Coronary artery (tissue), 2 donors: Measurements from ENCODE around the gene BIRC2.

Experiments
- DNase-seq: peaks from one replicate; pipeline ENCODE4 v3.0.0-alpha.2; 2017; ENCODE audit warnings: low spot score
- H3K27ac ChIP-seq, 2 donors: fragments of 200-600 bp; sonication (generic); one replicate each; pipeline ENCODE4 v1.5.1; 2016 to 2019
- H3K4me3 ChIP-seq: fragments of 200-600 bp; sonication (generic); 2 replicates; pipeline ENCODE4 v1.5.1; 2016; ENCODE audit warnings: mild to moderate bottlenecking, moderate library complexity
- CTCF ChIP-seq: fragments of 200-600 bp; sonication (generic); IDR thresholded peaks from one replicate; pipeline ENCODE4 v1.5.1; 2019; ENCODE audit warnings: antibody characterized with exemption

The BIRC2 gene

GRCh38 chr11:102414559-102414958 lies 67.5 kb downstream of the BIRC2 start:
- no peak for DNase-seq
- TF ChIP-seq CTCF = no peak
- no peak overlapping the region for H3K4me3 ChIP-seq
- no peak overlapping the region for H3K27ac ChIP-seq

DNA sequence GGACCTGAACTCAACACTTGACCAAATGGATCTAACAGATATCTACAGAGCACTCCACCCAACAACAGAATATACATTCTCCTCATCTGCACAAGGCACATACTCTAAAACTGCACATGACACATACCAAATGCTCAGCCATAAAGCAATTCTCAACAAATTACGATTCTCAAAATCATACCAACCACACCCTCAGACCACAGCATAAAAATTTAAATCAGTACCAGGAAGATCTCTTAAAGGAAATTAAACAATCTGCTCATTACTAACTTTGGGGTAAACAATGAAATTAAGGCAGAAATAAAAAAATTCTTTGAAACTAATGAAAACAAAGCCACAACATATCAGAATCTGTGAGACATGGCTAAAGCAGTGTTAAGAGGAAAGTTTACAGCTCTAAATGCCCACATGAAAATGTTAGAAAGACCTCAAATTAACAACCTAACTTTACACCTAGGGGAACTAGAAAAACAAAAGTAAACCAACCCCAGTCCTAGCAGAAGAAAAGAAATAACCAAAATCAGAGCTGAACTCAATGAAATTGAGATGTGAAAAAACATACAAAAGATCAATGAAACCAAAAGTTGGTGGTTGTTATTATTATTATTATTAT lies 68.4 kb downstream of the BIRC2 start:
- H3K4me3 ChIP-seq = no peak overlapping the region
- no peak for DNase-seq
- TF ChIP-seq CTCF = no peak
- no peak overlapping the region for H3K27ac ChIP-seq

GRCh38 chr11:102416976-102417375 lies 70.0 kb downstream of the BIRC2 start:
- TF ChIP-seq CTCF = no peak
- no peak overlapping the region for H3K27ac ChIP-seq
- no peak for DNase-seq
- H3K4me3 ChIP-seq = no peak overlapping the region

GRCh38 chr11:102419181-102419580 lies 72.2 kb downstream of the BIRC2 start:
- Histone ChIP-seq H3K4me3 (no peak overlapping the region), H3K27ac (no peak overlapping the region)
- no peak for DNase-seq
- no peak for TF ChIP-seq CTCF

DNA sequence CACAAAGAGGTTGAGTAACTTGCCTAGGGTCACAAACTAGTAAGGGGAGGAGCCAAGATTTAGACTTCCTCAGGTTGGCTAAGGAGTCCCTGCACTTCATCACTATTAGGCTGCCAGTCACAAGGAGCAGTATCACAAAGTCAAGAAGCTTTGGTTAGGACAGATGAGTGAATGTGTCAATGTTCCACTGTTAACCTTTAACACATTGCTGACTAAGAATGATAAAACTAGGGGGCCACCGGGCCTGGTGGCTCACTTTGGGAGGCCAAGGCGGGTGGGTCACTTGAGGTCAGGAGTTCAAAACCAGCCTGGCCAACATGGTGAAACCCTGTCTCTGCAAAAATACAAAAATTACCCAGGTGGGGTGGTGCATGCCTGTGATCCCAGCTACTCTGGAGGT lies 73.5 kb downstream of the BIRC2 start:
- TF ChIP-seq CTCF = no peak
- no peak for DNase-seq
- H3K27ac ChIP-seq = no peak overlapping the region
- H3K4me3 ChIP-seq = no peak overlapping the region

DNA sequence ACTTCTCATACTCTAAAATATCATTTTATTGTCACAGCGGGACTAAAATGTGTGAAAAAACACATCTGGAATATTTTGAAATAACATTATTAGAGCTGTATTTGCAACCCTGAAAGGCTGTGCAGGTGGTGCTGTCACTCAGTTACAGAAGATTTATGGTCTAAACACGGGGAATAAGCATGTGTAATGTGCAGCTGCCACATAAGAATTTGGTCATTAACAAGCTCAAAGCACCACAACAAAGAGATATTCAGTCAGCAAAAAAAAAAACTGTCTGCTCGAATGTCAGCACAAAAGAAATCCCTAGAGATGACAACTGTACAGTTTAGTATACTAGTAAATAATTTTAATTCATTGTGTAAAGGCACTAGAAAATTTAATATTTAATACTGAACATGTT lies 74.2 kb downstream of the BIRC2 start:
- TF ChIP-seq CTCF = no peak
- DNase-seq = no peak
- Histone ChIP-seq H3K27ac (no peak overlapping the region), H3K4me3 (no peak overlapping the region)

DNA sequence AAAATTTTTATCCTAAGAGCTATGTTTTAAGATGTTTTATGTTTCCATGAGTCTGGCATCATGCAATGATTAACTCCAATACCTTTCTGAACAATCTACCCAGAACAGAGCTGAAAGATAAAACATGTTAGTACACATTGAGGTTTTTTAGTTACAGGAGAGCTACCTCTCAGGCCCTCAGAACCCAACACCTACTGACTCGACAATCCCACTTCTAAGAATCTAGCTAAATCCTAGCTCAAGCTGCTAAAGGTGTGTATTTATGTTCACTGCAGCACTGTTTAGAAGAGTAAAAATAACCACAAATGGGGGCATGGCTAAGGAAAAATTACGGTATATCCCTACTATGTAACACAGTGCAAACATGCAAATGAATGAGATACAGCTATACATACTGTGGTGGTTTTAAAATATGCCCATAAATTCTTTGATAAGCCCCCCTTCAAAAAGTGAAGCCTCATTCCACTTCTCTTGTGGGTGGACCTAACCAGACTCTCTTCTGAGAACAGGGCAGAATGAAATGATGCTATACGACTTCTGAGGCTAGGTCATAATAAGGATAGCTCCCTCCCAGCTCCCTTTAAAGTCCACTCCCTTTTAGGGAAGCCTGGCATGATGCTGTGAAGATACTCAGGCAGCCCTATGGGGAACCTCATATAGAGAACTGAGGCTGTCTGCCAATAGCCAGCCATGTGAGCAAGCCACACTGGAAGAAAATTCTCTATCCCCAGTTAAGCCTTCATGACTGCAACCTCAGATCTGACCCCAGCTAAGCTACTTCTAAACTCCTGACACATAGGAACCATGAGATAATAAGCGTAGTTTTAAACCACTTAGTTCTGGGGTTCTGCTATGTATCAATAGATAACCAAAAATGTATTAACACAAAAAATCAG lies 76.1 kb downstream of the BIRC2 start:
- DNase-seq = no peak
- no peak for TF ChIP-seq CTCF
- Histone ChIP-seq H3K4me3 (no peak overlapping the region), H3K27ac (no peak overlapping the region)
